Right ventricle myocardium inferior (tissue), 1 donor: ENCODE measurements around the gene SS18L1. TPM values are rescaled to one million over a fixed set of nuclear protein-coding genes. Genes with fewer than 3 reads are reported as not detected.

ENCODE experiments used
- ATAC-seq: fragments of 200-7000 bp; cut with Tn5 transposase; one replicate; pipeline ENCODE4 v1.9.1; 2020; ENCODE audit warnings: mild to moderate bottlenecking, moderate library complexity
- DNase-seq: peaks from one replicate; pipeline ENCODE4 v3.0.0; 2021; ENCODE audit errors: missing footprints
- intact Hi-C: fragments of 100-400 bp; cut with DNase I; formaldehyde crosslinking; loops from one replicate; pipeline ENCODE4 v1.11.0; 2022
- total RNA-seq: library from RNA; stranded (reverse); fragmentation: NEBNext Ultra II Directional; extraction: Animal tissue kit (Norgen Biotek cat#: 25700); gene quantifications from one replicate; pipeline ENCODE4 v1.2.1, GENCODE V29; 2021
- donor health status: DM: no; HTN: yes; CAD: no; lungs with severe emphysema.

Gene SS18L1
- total RNA-seq, 1 donor from 2014 or later, result 7.8 TPM

DNA sequence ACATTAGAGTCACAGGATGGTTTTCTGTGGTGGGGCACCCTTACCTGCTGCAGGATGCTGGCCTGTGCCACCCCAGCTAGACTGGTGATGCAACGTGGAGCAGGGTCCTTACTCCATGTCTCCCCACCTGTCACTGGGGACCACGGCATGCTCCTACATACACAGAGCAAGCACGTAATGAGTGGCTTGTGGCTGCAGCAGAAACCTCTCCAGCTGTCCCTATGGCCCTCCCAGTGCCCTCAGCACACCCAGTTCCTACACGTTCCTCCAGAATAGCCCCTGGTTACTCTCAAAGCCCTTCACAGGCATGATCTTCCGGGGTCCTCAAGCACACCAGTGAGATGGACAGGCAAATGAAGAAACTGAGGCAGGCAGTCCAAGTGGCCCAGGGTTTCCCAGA lies 24.5 kb upstream of the SS18L1 start:
- intact Hi-C loops, result no loop called here
- no peak for DNase-seq
- no peak for ATAC-seq

DNA sequence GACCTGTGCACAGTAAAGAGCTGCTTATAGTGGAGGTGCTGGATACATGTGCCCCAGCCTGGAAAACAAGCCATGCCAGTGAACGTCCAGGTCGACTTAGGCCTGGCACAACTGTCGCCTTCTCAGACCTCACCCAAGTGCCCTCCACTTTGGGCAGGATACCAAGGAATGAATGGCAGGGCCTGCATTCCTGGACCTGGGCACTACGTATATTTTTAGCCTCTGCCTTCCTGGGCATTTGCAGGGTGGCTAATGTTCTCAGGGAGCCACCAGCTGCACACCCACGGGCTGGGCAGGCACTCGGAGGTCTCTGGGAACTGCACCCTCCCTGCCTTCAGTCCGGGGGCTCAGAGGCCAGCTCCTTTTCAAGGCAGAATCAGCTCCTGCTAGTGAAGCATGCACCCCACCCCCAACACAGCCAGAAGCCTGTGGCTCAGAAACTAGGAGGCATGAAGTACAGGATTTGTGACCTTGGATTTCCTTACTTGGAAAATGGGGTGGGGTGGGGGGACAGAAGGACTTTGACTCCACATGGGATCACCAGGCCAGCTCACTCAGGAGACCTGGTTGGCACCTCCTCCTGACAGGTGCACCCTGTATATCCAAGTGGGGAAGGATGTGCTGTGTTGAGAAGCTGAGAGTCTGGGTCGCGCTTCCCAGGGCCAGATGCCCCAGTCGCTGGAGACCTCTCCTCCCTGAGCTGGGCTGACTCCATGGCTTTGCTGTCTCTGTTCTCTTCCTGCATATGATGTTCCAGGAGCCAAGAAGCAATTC lies 23.8 kb upstream of the SS18L1 start:
- intact Hi-C loops, result loop anchor here (2.0 kb wide), 1 partner anchor 53 kb away; no protein-coding TSS in a partner anchor
- peak; percentile 36 for ATAC-seq
- no peak for DNase-seq

DNA sequence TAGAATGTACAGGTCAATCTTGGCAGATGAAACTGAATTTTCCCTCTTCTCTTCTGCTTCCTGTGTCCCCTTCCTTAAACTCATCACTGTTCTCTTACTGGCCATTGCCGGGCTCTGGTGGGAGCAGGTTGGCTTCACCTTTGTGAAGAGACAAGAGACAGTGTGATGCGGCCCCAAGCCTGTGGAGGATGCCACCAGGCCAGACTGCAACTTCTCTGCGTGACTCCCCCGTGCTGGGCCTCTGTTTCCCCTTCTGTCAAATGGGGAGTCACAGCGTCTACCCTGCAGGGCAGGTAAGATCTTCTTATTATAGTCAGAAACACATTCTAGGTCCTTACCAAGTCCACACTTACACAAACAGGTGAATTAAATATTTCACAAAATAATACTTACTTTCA lies 23.2 kb upstream of the SS18L1 start:
- DNase-seq (no peak), ATAC-seq (no peak)
- intact Hi-C loops, result loop anchor here (2.0 kb wide), 1 partner anchor 54 kb away; no protein-coding TSS in a partner anchor

DNA sequence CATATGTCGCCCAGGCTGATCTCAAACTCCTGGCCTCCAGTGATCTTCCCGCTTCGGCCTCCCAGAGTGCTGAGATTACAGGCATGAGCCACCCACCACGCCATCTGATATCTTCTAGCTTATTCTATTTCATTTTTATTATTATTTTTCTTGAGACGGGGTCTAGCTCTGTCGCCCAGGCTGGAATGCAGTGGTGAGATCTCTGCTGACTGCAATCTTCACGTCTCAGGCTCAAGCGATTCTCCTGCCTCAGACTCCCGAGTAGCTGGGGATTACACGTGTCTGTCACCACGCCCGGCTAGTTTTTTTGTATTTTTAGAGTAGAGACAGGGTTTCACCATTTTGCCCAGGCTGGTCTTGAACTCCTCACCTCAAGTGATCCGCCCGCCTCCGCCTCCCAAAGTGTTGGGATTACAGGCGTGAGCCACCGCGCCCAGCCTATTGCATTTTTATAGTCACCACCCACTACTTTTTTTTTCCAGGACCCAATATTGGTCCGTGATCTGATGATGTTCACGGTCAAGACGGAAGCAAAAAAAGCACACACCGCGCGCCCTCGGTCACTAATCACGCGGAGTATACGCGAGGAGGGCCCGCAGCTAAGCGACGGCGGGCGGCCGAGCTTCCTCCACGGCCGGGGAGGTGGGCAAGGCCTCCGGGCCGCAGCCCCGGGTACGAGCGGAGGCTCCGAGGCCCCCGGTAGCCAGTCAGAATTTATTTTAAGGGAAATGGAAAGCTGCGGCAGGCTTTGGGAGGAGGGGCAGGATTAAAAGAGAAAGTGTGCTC lies 22.4 kb upstream of the SS18L1 start:
- DNase-seq, result peak; percentile 80
- no peak for ATAC-seq
- intact Hi-C loops, result loop anchor here (2.0 kb wide), 1 partner anchor 54 kb away; no protein-coding TSS in a partner anchor

DNA sequence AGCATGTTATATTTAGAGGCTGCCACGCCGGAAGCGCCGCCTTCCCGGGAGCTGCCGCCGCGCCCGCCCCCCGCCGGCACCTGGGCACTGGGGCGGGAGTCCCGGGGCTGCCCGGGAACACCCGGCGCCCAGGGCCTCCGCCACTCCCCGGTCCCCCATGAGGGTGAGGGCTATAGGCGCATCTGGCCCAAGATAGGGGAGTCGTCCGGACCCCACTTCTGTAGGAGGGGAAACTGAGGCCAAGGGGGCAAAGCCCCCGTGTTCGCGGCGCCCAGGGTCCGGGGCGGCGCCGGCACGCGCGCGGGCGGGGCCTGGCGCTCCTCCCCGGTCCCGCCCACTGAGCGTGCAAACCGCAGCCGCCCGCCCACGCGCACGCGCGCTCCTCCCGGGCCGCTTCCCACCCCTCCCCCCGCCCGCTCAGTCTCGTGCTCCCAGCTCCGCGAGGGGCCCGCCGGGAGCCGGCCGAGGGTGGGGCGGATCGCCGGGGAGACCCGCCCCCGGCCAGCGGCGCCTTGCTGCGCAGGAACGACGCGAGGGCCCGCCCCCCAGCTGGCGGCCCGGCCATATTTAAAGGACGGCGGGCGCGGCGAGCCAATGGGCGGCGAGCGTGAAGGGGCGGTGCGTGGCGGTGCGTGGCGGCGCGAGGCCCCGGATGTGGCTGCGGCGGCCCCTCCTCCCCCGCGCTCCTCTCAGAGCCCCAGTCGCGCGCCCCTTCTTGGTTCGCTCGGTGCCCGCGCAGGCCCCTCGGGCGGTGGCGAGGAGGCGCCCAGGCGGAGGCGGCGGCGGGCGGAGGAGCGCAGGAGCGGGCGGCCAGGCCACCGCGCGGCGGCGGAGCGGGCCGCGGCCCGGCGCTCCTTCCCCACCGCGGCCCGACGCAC lies 21.6 kb upstream of the SS18L1 start, which contains the start of gene LSM14B:
LSM14B (plus strand) TSS at position 700 of the 878 bp plus-strand sequence. CDS start 192 bp downstream, outside the sequence.
- intact Hi-C loops, result loop anchor here (2.0 kb wide), 2 partner anchors 21 to 55 kb away; partner anchors contain the start of genes PSMA7 and SS18L1
- peak; percentile 94 for ATAC-seq
- peak; percentile 98 for DNase-seq

DNA sequence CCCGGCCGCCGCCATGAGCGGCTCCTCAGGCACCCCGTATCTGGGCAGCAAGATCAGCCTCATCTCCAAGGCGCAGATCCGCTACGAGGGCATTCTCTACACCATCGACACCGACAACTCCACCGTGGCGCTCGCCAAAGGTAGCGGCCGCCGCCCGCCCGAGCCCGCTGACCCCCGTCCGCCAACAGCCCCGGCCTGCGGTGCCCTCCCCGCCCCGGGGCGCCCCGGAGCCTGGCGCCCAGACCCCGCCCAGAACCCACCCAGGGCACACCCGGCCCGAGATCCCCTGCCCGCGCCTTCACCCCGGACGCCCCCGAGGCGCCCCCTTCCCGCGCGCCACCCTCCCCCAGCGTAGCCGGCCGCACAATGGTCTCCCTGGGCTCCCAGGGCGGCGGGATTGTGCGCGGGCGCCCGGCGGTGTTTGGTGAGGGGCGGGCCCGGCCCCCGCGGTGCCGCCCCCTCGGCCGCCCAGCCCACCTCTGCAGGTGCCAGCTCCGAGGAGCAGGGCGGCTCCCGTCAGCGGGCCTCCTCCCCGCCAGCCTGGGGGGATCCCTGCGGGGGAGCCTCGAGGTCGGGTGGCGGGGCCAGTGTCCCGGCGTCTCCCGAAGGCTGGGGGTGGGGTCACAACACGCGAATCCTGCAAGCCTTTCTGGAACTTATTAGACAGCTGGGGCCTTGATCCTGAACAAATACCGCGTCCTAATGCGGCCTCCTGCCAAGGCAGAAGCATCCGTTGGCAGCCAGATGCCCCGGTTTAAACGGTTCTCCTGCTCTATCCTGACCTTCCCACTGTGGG lies 20.7 kb upstream of the SS18L1 start:
- ATAC-seq (no peak), DNase-seq (no peak)
- intact Hi-C loops, result loop anchor here (2.0 kb wide), 1 partner anchor 20 kb away; the partner anchor contains the start of genes PSMA7 and SS18L1

DNA sequence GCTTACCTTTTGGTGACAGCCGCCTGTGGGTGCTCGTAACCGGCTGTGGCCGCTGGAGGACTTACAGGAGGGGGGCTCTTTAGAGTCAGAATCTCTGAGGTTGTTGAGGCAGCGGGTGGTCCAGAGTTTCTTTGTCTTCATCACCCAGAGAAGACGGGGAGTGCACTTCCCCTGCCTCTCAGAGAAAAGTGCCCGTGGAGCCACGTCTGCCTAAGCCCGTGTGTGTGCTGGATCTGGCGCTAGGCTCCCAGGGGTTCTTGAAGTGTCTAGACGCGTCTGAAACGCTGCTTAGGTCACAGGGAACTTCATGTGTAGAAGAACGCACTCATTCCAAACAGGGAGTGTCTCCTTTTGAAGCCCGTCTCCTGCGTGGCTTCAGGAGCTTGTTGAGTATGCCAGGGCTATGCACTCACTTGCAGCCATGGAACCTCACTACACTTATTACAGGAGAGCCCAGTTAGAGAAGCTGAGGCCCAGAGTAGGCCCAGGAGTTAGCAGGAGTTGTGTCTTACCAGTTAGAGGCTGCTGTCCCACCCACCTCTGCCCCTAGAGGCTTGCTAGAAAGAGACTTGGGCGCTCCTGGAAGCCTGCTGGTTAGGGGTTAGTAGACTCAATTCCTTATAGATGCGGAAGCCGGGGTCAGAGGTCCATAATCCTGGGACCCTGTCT lies 20.0 kb upstream of the SS18L1 start:
- intact Hi-C loops, result loop anchor here (1.0 to 2.0 kb wide), 2 partner anchors 11 to 19 kb away; partner anchors contain the start of genes PSMA7 and SS18L1
- ATAC-seq (no peak), DNase-seq (no peak)

DNA sequence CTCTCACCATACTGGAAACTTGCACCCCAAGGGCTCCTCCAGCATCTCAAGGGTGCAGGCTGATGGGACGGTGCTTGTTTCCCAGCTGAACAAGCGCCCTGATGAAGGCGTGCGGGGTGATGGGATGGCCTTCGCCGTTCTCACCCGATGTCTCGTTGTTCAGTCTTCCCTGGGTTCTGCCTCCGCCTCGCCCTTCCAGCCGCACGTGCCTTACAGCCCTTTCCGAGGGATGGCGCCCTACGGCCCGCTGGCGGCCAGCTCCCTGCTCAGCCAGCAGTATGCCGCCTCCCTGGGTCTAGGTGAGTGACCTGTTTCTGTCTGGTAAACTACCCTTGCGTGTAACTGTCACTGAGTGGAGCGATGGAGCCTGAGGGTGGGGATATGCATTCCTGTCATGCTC lies 17.4 kb upstream of the SS18L1 start:
- intact Hi-C loops, result no loop called here
- ATAC-seq, result no peak
- no peak for DNase-seq

DNA sequence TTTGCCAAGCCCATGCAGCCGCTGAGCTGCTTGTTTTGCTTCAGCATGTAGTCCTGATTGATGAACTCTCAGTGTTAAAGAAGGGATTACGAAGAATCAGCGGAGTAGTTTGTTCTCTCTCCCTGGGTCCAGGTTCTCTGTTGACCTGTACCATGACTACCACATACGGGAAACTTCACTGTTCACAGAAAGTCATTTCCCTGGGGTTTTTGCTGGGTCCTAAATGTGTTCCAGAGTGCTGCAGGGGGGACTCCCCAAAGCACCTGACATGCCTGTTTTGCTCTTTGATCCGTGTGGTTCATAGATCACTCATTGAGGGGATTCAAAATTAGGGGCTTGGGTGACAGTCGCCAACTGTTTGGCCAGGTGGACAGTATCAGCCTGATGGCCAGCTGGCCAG lies 15.8 kb upstream of the SS18L1 start:
- no peak for ATAC-seq
- intact Hi-C loops, result no loop called here
- no peak for DNase-seq

DNA sequence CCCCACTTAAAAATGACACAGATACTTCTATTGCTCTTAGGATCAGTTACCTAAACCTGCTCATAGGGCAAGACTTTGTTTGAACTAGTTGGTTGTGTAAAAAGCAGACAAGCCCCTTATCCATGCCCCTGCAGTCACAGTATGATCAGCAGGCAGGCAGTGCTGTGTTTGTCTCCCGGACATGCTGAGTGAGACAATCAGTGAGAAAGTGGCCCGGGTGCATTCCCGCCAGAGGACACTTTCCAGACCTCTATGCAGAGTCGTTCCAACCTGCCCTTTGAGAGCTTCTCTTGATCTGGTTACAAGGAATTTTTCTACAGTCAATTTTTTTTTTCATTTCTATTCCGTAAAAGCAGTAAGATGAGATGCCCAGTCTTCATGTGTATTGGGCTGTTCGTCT lies 15.1 kb upstream of the SS18L1 start:
- peak; percentile 56 for ATAC-seq
- no peak for DNase-seq
- intact Hi-C loops, result no loop called here

DNA sequence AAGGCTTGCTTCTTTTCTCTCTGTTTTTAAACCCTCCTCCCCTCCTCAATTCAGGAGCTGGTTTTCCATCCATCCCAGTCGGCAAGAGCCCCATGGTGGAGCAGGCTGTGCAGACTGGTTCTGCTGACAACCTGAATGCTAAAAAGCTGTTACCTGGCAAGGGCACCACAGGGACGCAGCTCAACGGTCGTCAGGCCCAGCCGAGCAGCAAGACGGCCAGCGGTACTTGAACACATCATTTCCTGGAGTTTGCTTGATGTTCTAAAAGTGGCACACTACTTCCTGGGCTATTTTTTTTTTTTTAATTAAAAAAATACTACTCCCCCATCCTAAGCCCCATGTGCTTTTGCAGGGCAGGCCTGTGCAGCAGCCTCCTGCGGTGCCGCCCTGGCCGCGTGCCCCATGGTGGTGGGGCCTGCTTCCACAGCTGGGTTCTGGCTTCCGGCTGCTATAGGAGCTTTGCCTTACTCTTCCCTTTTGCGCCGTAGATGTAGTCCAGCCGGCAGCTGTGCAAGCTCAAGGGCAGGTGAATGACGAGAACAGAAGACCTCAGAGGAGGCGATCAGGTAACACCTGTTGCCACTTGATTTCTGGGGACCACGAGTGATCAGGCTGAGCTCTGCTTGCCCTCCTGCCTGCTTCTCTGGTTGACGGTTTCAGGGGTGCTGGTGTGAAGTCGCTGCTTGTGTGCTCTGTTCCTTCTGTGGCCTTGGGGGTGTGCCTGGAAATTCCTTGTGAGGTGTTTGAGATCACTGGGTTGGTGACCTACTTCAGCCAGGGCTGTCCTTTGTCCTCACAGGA lies 13.6 kb upstream of the SS18L1 start:
- ATAC-seq (no peak), DNase-seq (no peak)
- intact Hi-C loops, result no loop called here

DNA sequence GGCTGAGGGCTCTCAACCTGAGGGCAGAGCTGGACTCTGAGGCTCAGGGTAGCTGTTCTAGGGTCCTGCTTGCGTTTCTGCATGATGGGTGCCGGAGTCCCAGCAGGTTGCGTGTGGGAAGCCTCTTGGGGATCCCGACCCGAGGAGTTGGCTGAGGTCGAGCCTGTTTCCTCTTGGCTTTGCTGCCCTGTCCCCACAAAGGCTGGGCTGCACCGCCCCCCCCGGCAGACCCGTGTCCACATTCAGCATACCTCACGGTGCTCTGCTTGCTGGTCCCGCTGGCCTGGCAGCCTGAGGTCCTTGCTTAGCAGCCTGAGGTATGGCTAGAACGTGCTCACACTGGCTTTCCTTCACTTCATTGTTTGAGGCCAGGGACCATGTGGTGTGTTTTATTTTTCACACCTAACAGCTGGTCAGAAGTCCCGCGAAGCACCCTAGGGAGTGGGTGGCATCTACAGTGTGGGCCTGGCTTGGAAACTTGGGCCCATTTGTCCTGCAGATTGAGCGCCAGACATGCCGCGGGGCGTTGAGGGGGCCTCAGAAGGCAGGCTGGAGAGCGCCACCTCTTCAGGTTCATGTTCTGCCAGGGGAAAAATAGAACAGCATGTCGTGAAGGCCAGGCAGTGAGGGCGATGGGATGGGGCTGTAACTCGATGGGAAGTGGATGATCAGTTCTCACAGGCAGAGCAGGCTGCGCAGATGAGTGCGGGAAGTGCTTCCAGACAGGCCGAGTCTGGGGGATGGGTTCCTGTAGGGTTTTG lies 11.8 kb upstream of the SS18L1 start:
- ATAC-seq (no peak), DNase-seq (peak; percentile 21)
- intact Hi-C loops, result no loop called here

DNA sequence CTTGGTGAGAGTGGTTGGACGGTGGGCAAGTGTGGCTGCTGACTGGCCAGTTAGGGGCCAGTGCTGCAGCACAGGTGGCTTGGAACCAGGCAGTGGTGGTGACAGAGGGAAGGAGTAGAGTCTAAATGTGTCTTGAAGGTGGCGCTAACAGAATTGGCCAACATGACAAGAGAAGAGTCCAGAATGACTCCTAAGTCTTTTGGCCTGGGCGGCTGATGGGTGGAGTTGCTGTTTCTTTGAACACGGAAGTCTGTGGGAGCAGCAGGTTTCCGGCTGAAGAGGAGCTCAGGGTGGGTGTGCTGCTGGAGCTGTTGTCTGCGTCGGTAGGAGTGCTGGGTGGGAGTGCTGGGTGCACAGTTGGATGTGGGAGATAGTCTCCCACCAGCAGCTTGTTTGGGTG lies 11.1 kb upstream of the SS18L1 start:
- ATAC-seq, result no peak
- DNase-seq, result no peak
- intact Hi-C loops, result no loop called here

DNA sequence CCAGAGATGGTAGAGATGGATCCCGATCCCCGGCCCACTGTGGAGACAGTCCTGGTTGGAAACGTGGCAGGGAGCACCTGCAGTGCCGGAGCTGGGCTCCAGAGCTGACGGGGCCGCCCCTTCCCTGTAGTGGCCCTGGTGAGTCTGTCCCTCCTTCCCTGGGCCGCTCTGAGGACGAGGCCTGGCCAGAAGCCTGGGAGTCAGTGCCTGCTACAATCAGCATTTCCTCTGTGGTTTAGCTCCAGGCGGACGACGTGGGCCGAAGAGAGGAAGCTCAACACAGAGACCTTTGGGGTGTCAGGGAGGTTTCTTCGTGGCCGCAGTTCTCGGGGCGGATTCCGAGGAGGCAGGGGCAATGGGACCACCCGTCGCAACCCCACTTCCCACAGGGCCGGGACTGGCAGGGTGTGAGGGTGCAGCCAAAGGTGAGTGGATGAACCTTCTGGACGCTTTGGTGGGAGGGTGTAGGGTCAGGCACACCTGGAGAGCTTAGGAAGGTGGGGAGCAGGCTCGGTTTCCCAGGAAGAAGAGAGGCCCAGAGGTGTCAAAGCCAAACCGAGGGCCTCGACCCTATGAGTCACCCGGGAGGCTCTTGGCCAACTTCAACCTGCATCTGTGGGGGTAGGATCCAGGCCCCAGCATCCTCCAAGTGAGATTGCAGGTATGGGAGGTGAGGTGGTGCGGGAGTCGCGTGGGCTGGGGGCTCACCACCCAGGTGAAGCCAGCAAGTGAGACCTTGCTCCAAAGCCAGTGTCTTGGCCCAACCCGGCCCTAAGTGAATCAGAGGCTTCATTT lies 10.3 kb upstream of the SS18L1 start:
- peak; percentile 84 for DNase-seq
- intact Hi-C loops, result no loop called here
- ATAC-seq, result peak; percentile 47

DNA sequence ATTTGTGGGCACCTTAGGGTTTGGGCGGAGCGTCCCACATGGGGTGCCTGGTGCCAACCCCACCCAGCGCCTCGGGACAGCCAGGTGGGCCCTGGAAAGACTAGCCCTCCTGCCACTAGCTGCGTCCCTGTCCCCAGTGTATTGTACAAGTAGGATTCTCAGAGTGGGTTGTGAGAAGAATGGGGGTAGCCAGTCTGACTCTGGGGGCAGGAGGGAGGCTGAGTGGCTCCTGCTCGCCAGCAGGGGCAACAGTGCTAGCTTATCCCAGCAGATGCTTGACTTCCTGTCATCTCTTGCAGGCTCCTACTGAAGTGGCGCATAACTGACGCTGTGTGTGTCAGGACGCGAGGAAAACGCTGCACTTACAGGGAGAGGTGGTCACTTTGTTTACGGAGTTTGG lies 9.7 kb upstream of the SS18L1 start:
- ATAC-seq, result peak; percentile 59
- peak; percentile 63 for DNase-seq
- intact Hi-C loops, result loop anchor here (1.0 kb wide), 1 partner anchor 10 kb away; no protein-coding TSS in a partner anchor
